ENCODE measurements around the gene WDR82. TPM values are rescaled to one million over a fixed set of nuclear protein-coding genes. Genes with fewer than 3 reads are reported as not detected.

The WDR82 gene
- total RNA-seq, 1 donor from 2014 or later: 96.8 TPM

DNA sequence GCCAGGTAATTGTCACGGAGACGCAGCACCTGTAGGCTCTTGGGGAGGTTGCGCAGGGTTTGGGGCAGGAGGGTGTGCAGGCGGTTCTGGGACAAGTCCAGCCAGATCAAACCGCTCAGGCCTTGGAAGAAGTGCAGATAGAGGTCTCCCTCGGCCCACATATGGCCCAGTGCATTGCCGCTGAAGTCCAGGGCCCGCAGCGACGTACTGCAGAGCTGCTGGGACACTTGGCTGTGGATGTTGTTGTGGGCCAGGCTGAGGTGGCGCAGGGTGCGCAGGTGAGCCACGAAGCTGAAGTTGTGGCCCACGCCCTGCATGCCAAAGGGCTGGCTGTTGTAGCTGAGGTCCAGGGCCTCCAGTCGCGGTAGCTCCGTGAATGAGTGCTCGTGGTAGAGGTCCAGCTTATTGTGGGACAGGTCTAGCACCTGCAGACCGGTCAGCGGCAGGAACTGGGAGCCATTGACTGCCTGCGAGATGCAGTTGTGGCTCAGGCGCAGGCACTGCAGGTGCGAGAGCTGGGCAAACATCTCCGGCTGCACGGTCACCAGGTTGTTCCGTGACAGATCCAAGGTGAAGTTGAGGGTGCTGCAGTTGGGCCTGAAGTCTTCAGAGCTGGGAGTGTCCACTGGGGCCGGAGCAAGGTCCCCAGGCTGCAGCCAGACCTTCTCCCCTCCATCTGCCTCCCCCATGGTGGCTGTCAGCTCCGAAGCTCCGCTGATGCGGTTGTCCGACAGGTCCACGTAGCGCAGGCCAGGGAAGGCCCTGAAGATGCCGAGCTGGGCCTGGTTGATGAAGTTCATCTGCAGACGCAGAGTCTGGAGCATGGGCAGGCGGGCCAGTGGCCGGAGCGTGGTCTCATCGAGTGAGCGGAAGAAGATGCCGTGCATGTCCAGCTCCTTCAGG is 55.9 kb downstream of the WDR82 start:
- TF ChIP-seq, protein P1, sequence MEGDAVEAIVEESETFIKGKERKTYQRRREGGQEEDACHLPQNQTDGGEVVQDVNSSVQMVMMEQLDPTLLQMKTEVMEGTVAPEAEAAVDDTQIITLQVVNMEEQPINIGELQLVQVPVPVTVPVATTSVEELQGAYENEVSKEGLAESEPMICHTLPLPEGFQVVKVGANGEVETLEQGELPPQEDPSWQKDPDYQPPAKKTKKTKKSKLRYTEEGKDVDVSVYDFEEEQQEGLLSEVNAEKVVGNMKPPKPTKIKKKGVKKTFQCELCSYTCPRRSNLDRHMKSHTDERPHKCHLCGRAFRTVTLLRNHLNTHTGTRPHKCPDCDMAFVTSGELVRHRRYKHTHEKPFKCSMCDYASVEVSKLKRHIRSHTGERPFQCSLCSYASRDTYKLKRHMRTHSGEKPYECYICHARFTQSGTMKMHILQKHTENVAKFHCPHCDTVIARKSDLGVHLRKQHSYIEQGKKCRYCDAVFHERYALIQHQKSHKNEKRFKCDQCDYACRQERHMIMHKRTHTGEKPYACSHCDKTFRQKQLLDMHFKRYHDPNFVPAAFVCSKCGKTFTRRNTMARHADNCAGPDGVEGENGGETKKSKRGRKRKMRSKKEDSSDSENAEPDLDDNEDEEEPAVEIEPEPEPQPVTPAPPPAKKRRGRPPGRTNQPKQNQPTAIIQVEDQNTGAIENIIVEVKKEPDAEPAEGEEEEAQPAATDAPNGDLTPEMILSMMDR (conservative IDR thresholded peaks at IDR 0.05): no peak
- Mint-ChIP-seq H3K27ac (no peak overlapping the region), H3K9me3 (no peaks in the 10 kb centered on the region), H3K4me1 (ENCODE audit: unreplicated experiment) (peaks cover 6% of the 10 kb centered on the region), H3K4me3 (no peak overlapping the region), H3K36me3 (no peaks in the 10 kb centered on the region), H3K27me3 (no peaks in the 10 kb centered on the region)
- peak; percentile 55 for DNase-seq (ENCODE audit: extremely low spot score, unreplicated experiment)

DNA sequence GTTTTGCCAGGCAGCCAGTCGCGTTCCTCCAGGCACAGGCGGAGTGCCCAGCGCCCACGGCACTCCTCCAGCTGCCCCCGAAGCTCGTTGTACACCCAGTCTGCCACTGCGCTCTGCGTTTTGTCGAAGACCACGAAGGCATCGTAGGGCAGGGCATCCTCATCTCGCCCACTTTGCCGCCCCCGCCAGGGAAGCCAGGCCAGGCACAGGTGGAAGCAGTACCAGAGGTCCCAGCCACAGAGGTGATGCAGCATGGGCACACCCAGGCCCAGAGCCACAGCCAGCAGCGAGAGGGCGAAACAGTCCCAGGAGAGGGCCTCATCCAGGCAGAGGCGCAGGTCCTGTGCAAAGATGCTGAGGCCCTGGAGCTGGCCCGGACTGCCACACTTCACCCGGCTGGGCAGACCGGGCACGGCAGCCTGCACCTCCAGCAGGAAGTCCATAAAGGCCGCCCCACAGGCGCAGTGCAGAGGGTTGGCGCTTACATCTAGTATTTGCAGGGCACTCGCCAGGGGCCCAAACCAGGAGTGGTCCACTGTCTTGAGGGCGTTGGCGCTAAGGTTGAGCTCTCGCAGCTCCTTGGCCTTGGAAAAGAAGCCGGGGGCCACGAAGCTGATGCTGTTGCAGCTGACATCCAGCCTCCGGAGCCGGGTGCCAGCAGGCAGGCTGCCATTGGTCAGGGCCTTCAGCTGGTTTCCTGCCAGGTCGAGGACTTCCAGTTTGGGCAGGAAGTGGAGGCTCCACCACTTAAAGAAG is 56.7 kb downstream of the WDR82 start:
- Mint-ChIP-seq H3K36me3 (peaks cover 2% of the 10 kb centered on the region), H3K9me3 (no peaks in the 10 kb centered on the region)

DNA sequence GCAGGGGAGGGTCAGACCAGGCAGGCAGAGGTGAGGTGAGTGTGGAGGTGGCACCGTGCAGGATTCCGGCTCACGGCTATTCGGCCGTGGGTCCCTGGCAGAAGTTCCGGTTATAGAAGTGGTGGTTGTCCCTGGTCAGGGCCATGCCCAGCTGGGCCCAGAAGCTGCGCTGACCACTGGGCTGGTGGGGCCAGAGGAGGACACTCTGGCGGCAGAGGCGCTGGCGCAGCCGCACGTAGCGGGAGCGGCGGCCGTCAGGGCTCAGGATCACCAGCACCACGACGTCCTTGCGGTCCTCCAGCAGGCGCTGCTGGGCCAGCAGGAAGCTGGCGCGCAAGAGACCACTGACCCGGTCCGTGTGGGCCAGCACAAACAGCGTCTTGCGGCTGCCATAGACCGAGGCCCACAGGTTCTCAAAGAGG is 57.3 kb downstream of the WDR82 start:
- H3K27me3 Mint-ChIP-seq: no peaks in the 10 kb centered on the region
- no peaks in the 10 kb centered on the region for H3K9me3 Mint-ChIP-seq
- H3K4me3 Mint-ChIP-seq: no peak overlapping the region
- H3K36me3 Mint-ChIP-seq: peaks cover 5% of the 10 kb centered on the region
- H3K27ac Mint-ChIP-seq: no peak overlapping the region
- TF ChIP-seq, protein P1 (conservative IDR thresholded peaks at IDR 0.05): no peak
- peaks cover 12% of the 10 kb centered on the region for H3K4me1 Mint-ChIP-seq (ENCODE audit: unreplicated experiment)
- DNase-seq (ENCODE audit: extremely low spot score, unreplicated experiment): no peak

More for the DNA sequence above, 56.7 kb downstream of the WDR82 start:
- no peak overlapping the region for H3K27ac Mint-ChIP-seq
- H3K4me3 Mint-ChIP-seq: no peak overlapping the region
- H3K4me1 Mint-ChIP-seq (ENCODE audit: unreplicated experiment): peaks cover 9% of the 10 kb centered on the region
- no peaks in the 10 kb centered on the region for H3K27me3 Mint-ChIP-seq
- DNase-seq (ENCODE audit: extremely low spot score, unreplicated experiment): peak; percentile 64
- TF ChIP-seq, protein P1 (conservative IDR thresholded peaks at IDR 0.05): no peak

DNA sequence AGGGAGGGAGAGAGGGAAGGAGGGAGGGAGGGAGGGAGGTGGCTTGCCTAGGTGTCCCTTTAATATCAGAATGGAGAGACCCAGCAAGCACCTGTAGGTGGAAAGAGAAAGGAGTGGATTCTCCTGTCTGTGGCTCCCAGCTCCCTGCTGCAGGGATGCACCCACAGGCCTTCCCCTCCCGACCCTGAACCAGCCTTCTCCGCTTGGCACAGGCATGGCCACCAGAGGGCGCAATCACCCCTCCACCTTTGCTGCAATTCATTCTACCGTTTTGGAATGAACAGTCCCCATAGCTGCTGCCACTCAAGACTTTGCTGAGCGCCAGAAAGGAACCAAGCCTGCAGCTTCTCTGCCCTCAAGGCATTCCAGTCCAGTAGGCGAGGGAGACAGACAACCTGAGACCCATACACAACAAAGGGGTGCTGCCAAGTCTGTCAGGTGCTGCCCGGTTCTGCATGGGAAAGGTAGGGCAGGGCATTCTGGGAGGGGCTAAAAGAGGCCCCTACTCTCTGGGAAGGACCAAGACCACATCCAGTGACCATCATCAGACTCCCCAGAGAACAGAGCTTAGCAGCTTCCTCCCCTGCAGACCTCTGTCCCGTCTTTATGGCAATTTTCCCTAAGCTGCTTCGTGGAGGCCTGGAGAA is 57.9 kb downstream of the WDR82 start:
- DNase-seq (ENCODE audit: extremely low spot score, unreplicated experiment): peak; percentile 91
- Mint-ChIP-seq H3K4me1 (ENCODE audit: unreplicated experiment) (peaks cover 12% of the 10 kb centered on the region), H3K27me3 (no peaks in the 10 kb centered on the region), H3K36me3 (peaks cover 7% of the 10 kb centered on the region), H3K4me3 (no peak overlapping the region), H3K27ac (no peak overlapping the region), H3K9me3 (no peaks in the 10 kb centered on the region)
- TF ChIP-seq, protein P1 (conservative IDR thresholded peaks at IDR 0.05): peak; percentile 93

DNA sequence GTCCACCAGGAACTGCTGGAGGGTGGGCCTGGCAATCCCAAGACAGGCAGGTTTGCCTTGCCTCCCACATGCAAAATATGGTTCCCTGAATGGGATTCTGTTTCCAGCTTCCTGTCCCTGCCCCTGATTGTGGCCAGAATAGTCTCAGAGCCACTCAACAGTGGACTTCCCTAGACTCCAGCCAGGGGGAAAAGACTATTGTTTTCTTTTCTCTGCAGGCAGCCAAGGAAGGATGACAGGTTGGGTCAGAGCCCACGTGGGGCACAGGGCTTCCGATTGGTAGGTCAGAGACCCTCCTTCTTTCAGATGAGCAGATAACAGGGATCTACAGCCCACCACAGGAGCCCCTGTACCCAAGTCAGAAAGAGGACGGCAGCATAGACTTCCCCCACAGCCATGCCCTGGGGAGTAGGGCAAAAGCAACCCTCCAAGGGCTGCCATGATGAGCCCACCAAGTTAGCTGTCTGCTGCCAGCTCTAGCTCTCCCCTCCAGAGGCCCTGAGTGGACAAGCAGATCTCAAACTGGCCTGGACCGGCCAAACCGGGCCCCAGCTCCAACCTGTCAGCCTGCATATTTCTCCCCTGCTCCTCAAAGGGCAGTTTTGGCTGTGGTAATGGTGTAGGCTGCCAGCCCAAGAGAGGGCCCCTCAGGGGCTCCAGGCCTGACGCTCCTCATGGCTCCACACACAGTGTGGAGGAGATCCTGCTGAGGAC is 59.4 kb downstream of the WDR82 start:
- Mint-ChIP-seq H3K36me3 (peaks cover 16% of the 10 kb centered on the region), H3K27me3 (no peaks in the 10 kb centered on the region), H3K27ac (peak overlapping the region; percentile 85), H3K4me1 (ENCODE audit: unreplicated experiment) (peaks cover 12% of the 10 kb centered on the region), H3K9me3 (no peaks in the 10 kb centered on the region), H3K4me3 (peak overlapping the region; percentile 44)
- TF ChIP-seq, protein P1 (conservative IDR thresholded peaks at IDR 0.05): no peak
- no peak for DNase-seq (ENCODE audit: extremely low spot score, unreplicated experiment)

Data from type B pancreatic cell (in vitro differentiated cells).